GM12878 (cell line): ENCODE measurements around the gene HBA1. TPM values are rescaled to one million over a fixed set of nuclear protein-coding genes. Genes with fewer than 3 reads are reported as not detected.
A peak's percentile ranks its signal among the peaks of the same experiment; 100 is the strongest.

ENCODE experiments used
- ATAC-seq: fragments of 200-7000 bp; cut with Tn5 transposase; 3 replicates; pipeline ENCODE4 v1.9.1; 2020; ENCODE audit warnings: mild to moderate bottlenecking, moderate library complexity
- BruUV-seq: library from RNA; stranded (reverse); fragments of 400-500 nt; replicated peaks from 2 replicates; lab custom pipeline; 2021; lab: Mats Ljungman, UMichigan
- CTCF ChIA-PET: fragments of 300-600 bp; sonication (Branson Sonifier 250); formaldehyde crosslinking; extraction: SDS; loops from one replicate; lab custom pipeline; 2021; ENCODE audit warnings: inconsistent platforms; lab: Yijun Ruan, JAX
- POLR2A ChIA-PET: fragments of 350-600 bp; formaldehyde crosslinking; extraction: SDS; loops from one replicate; lab custom pipeline; 2021; ENCODE audit warnings: inconsistent platforms; lab: Charles Lee
- RAD21 ChIA-PET: fragments of 300-600 bp; sonication (Branson Sonifier 250); formaldehyde crosslinking; loops from one replicate; lab custom pipeline; 2023; ENCODE audit warnings: antibody characterized with exemption; ENCODE audit not compliant: unreplicated experiment; lab: Charles Lee
- SMC1A ChIA-PET: fragments of 300-600 bp; sonication (Branson Sonifier 250); formaldehyde crosslinking; loops from one replicate; lab custom pipeline; 2023; ENCODE audit not compliant: unreplicated experiment, uncharacterized antibody; lab: Charles Lee
- DNase-seq: peaks from one replicate; pipeline ENCODE4 v3.0.0-alpha.2; 2011; ENCODE audit warnings: low read depth, low spot score
- FAIRE-seq: peaks from 3 replicates; lab custom pipeline; 2011; peaks lifted over from hg19 to GRCh38; lab: Jason Lieb, UNC
- H2AFZ ChIP-seq: 2 replicates; pipeline ENCODE4 v1.6.0; 2011; ENCODE audit warnings: low read depth, low read length, control low read depth; ENCODE audit not compliant: control insufficient read depth
- H3K27ac ChIP-seq: 2 replicates; pipeline ENCODE4 v1.5.1; 2011; ENCODE audit warnings: control low read depth; ENCODE audit not compliant: control insufficient read depth, insufficient read depth
- H3K27me3 ChIP-seq, 2 experiments: replicated peaks in 1 of 2; 2 replicates each; pipeline versions ENCODE4 v1.6.0 to v1.6.1; 2011; ENCODE audit warnings: low read length in 1 of 2; ENCODE audit not compliant: control insufficient read depth in 2 of 2, insufficient read depth in 2 of 2
- H3K36me3 ChIP-seq, 2 experiments: 2 replicates each; pipeline ENCODE4 v1.5.1; 2011; ENCODE audit warnings: low read length in 1 of 2; ENCODE audit not compliant: control insufficient read depth in 2 of 2, insufficient read depth in 2 of 2
- H3K4me1 ChIP-seq: 2 replicates; pipeline ENCODE4 v1.6.1; 2011; ENCODE audit warnings: mild to moderate bottlenecking, low read length, moderate library complexity, mixed read lengths; ENCODE audit not compliant: control insufficient read depth, insufficient read depth
- H3K4me2 ChIP-seq: 2 replicates; pipeline ENCODE4 v1.6.0; 2011; ENCODE audit warnings: control low read depth; ENCODE audit not compliant: control insufficient read depth, insufficient read depth
- H3K4me3 ChIP-seq: fragments of 200-600 bp; sonication (generic); 2 replicates; pipeline ENCODE4 v1.5.1; 2016
- H3K79me2 ChIP-seq: 2 replicates; pipeline ENCODE4 v1.6.0; 2011; ENCODE audit warnings: low read length; ENCODE audit not compliant: control insufficient read depth, insufficient read depth
- H3K9ac ChIP-seq: 2 replicates; pipeline ENCODE4 v1.8.0; 2011; ENCODE audit warnings: low read length, control low read depth, mixed read lengths; ENCODE audit not compliant: control insufficient read depth, insufficient read depth
- H3K9me3 ChIP-seq: replicated peaks from 3 replicates; pipeline ENCODE4 v1.5.1; 2011; ENCODE audit warnings: mild to moderate bottlenecking, low read length; ENCODE audit not compliant: control insufficient read depth, insufficient read depth
- H4K20me1 ChIP-seq: 2 replicates; pipeline ENCODE4 v1.6.0; 2011; ENCODE audit not compliant: control insufficient read depth, insufficient read depth
- CHD1 ChIP-seq: IDR thresholded peaks from 2 replicates; pipeline ENCODE4 v1.6.1; 2012; ENCODE audit warnings: low read depth, low read length, improper control_type of control experiment
- GATAD2B ChIP-seq: fragments of 450-650 bp; conservative IDR thresholded peaks from 2 replicates; pipeline ENCODE4 v1.6.1; 2017; ENCODE audit warnings: low read depth, mild to moderate bottlenecking, moderate library complexity
- LARP7 ChIP-seq: fragments of 450-650 bp; IDR thresholded peaks from 2 replicates; pipeline ENCODE4 v1.6.1; 2017; ENCODE audit warnings: mild to moderate bottlenecking
- RAD21 ChIP-seq: IDR thresholded peaks from 2 replicates; pipeline ENCODE4 v1.6.1; 2011; ENCODE audit warnings: mild to moderate bottlenecking, low read depth, low read length, moderate library complexity; ENCODE audit not compliant: insufficient read depth
- SMC3 ChIP-seq: IDR thresholded peaks from 2 replicates; pipeline ENCODE4 v1.6.1; 2011; ENCODE audit warnings: low read length, improper control_type of control experiment, borderline replicate concordance
- TARDBP ChIP-seq: IDR thresholded peaks from 2 replicates; pipeline ENCODE4 v1.6.1; 2016; ENCODE audit warnings: borderline replicate concordance
- WGBS: methylation state at CpG from one replicate; pipeline ENCODE4 v1.1.6; 2016; ENCODE audit warnings: low lambda C conversion rate; ENCODE audit not compliant: insufficient replicate concordance, insufficient coverage; ENCODE audit errors: missing lambda C conversion rate; 5-methylcytosine and 5-hydroxymethylcytosine counted together
- in situ Hi-C: fragments of 300-500 bp; cut with MboI; formaldehyde crosslinking; loops from 9 replicates; pipeline ENCODE4 v1.14.3; 2018; ENCODE audit warnings: mixed read lengths
- intact Hi-C: fragments of 100-400 bp; cut with micrococcal nuclease; formaldehyde crosslinking; loops from one replicate; pipeline ENCODE4 v1.14.2; 2022; ENCODE audit not compliant: unreplicated experiment
- polyA plus RNA-seq, 11 experiments: library from polyadenylated mRNA; depleted of rRNA in 4 of 11; unstranded in 6 of 11; stranded (reverse) in 5 of 11; fragments of >200 nt; fragmentation: Nextera tagmentation in 4 of 11; fragmentation: Illumina TruSeq in 1 of 11; extraction: Ambion mirVana in 4 of 11; extraction: Trizol in 1 of 11; gene quantifications; 1 replicate in 1 of 11; 2 replicates in 10 of 11; pipeline versions ENCODE4 v1.2.1 to v1.2.3, GENCODE V29; 2011 to 2016; ENCODE audit warnings: inconsistent platforms in 2 of 11, missing spikeins in 2 of 11, low read depth in 1 of 11
- total RNA-seq, 4 experiments: library from RNA; depleted of rRNA in 3 of 4; stranded (reverse); fragments of >200 nt in 3 of 4; fragmentation: Illumina TruSeq in 1 of 4; extraction: Trizol in 1 of 4; gene quantifications; 2 replicates each; pipeline versions ENCODE4 v1.2.1 to v1.2.3, GENCODE V29; 2013 to 2021
- TF ChIP-seq, protein P1 (sequence below): IDR thresholded peaks from 2 replicates; pipeline ENCODE4 v1.6.1; 2011; ENCODE audit warnings: low read depth, mild to moderate bottlenecking, low read length, moderate library complexity, borderline replicate concordance; ENCODE audit errors: extremely low read depth
- TF ChIP-seq, protein P2 (sequence below): IDR thresholded peaks from 2 replicates; pipeline ENCODE4 v1.6.1; 2011; ENCODE audit warnings: borderline replicate concordance, low read depth, mild to moderate bottlenecking, moderate library complexity, low read length; ENCODE audit not compliant: insufficient read depth, poor library complexity, severe bottlenecking
- TF ChIP-seq, protein P3 (sequence below), 3 experiments: IDR thresholded peaks in 2 of 3; conservative IDR thresholded peaks in 1 of 3; 2 replicates each; pipeline ENCODE4 v1.5.1; 2011; ENCODE audit warnings: low read depth in 3 of 3, low read length in 3 of 3, mild to moderate bottlenecking in 3 of 3, control low read depth in 2 of 3, moderate library complexity in 2 of 3, inconsistent platforms in 1 of 3, mixed read lengths in 1 of 3; ENCODE audit not compliant: control insufficient read depth in 2 of 3, insufficient read depth in 1 of 3; ENCODE audit errors: extremely low read depth in 1 of 3

HBA1 gene
- total and polyA plus RNA-seq, 10 of the 15 experiments (the other 5 are each of a cell fraction or from before 2014, with no cell fraction given), result 0.28 to 3.5 (median 0.83) TPM; not detected in 5

DNA sequence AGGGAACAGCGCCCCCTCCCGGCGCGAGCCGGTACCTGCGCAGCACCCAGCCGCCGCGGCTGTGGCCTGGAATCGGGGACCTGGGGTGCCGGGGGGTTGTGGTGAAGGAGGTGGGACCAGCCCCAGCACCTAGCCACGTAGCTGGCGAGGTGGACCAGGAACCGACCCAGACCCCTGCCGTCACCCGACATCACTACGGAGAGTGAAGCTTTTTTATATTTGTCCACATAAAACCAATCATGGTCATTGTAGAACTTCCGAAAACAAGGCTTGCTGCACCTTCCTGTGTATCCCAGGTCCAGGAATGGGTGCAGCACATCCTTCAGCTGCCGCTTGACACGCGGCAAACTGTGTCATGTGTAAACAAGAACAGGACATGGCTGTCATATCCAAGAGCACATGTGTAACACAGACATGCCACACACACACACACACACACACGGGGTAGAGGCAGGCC is 5.1 kb downstream of the HBA1 start:
- SMC1A ChIA-PET, result interaction anchor here (1.1 kb wide), 1 partner anchor 116 kb away, joined by 4 read pairs; no protein-coding TSS in a partner anchor
- DNase-seq, result no peak
- peak overlapping the region; percentile 79 for H3K4me2 ChIP-seq
- H3K79me2 ChIP-seq, result no peaks in the 10 kb centered on the region
- no peak overlapping the region for H3K9ac ChIP-seq
- H2AFZ ChIP-seq, result no peak overlapping the region
- no peak for FAIRE-seq
- WGBS, result 6% methylated on average over 22 of the region's 22 CpGs
- 0 out of 4 replicates have a peak, but pooled peaks cover 0 to 4% of the 10 kb centered on the region in 2 experiments for H3K36me3 ChIP-seq
- TF ChIP-seq, protein P1, sequence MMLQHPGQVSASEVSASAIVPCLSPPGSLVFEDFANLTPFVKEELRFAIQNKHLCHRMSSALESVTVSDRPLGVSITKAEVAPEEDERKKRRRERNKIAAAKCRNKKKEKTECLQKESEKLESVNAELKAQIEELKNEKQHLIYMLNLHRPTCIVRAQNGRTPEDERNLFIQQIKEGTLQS, result no peak
- TF ChIP-seq SMC3 (peak; percentile 77), GATAD2B (0 out of 2 replicates have a peak, but pooled peaks have one; percentile 0), RAD21 (peak; percentile 53), LARP7 (0 out of 2 replicates have a peak, but pooled peaks have one; percentile 10), TARDBP (peak; percentile 80), CHD1 (no peak)
- TF ChIP-seq, protein P2, sequence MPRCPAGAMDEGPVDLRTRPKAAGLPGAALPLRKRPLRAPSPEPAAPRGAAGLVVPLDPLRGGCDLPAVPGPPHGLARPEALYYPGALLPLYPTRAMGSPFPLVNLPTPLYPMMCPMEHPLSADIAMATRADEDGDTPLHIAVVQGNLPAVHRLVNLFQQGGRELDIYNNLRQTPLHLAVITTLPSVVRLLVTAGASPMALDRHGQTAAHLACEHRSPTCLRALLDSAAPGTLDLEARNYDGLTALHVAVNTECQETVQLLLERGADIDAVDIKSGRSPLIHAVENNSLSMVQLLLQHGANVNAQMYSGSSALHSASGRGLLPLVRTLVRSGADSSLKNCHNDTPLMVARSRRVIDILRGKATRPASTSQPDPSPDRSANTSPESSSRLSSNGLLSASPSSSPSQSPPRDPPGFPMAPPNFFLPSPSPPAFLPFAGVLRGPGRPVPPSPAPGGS, result peak; percentile 8
- TF ChIP-seq, protein P3, sequence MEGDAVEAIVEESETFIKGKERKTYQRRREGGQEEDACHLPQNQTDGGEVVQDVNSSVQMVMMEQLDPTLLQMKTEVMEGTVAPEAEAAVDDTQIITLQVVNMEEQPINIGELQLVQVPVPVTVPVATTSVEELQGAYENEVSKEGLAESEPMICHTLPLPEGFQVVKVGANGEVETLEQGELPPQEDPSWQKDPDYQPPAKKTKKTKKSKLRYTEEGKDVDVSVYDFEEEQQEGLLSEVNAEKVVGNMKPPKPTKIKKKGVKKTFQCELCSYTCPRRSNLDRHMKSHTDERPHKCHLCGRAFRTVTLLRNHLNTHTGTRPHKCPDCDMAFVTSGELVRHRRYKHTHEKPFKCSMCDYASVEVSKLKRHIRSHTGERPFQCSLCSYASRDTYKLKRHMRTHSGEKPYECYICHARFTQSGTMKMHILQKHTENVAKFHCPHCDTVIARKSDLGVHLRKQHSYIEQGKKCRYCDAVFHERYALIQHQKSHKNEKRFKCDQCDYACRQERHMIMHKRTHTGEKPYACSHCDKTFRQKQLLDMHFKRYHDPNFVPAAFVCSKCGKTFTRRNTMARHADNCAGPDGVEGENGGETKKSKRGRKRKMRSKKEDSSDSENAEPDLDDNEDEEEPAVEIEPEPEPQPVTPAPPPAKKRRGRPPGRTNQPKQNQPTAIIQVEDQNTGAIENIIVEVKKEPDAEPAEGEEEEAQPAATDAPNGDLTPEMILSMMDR (IDR thresholded peaks at IDR 0.05 in 2 of 3, conservative IDR thresholded peaks at IDR 0.05 in 1 of 3; ENCODE audit: control insufficient read depth in 2 of 3, extremely low read depth in 1 of 3, insufficient read depth in 1 of 3, low read depth in 3 of 3, low read length in 3 of 3), result peak; percentile 87 to 97 (median 97)
- TF ChIP-seq, all 136 proteins: peak for 7
- Histone ChIP-seq H3K4me3 (no peak overlapping the region), H3K27ac (no peak overlapping the region), H3K4me1 (peaks cover 8% of the 10 kb centered on the region; the same call in 1 of the 2 replicates), H4K20me1 (no peaks in the 10 kb centered on the region), H3K9me3 (no peaks in the 10 kb centered on the region), H3K27me3 (peaks cover 2 to 5% of the 10 kb centered on the region in 2 experiments; a peak in 3 of 4 replicates)
- BruUV-seq, result no TSS peak
- in situ Hi-C loops (loop anchor here (5.0 kb wide), 1 partner anchor 74 kb away; no protein-coding TSS in a partner anchor), intact Hi-C loops (loop anchor here (1.0 to 2.0 kb wide), 3 partner anchors 65 to 116 kb away; no protein-coding TSS in a partner anchor)
- ChIA-PET POLR2A (no interaction called here), RAD21 (interaction anchor here (1.1 to 1.4 kb wide), 2 partner anchors 85 to 116 kb away, joined by 3 to 4 read pairs; no protein-coding TSS in a partner anchor), CTCF (interaction anchor here (0.7 to 3.8 kb wide), 7 partner anchors 13 to 189 kb away, joined by 3 to 20 read pairs (median 4); partner anchors contain the start of gene MRPL28)
- no peak for ATAC-seq
